Fibroblast of mammary gland (primary cell): ENCODE measurements around the gene SPATA2.

Experiments
- DNase-seq: peaks from one replicate; pipeline ENCODE4 v3.0.0-alpha.2; 2010; ENCODE audit warnings: low read depth
- H3K4me3 ChIP-seq: 2 replicates; pipeline ENCODE4 v1.5.1; 2011; ENCODE audit warnings: low read depth, mild to moderate bottlenecking, low read length, moderate library complexity; ENCODE audit not compliant: control insufficient read depth
- CTCF ChIP-seq: conservative IDR thresholded peaks from 2 replicates; pipeline ENCODE4 v1.5.1; 2011; ENCODE audit warnings: low read depth, low read length, inconsistent platforms; ENCODE audit not compliant: control insufficient read depth, insufficient read depth

The SPATA2 gene

GRCh38 chr20:49872056-49872455, 43.3 kb downstream of the SPATA2 start:
- DNase-seq: no peak
- no peak overlapping the region for H3K4me3 ChIP-seq
- no peak for TF ChIP-seq CTCF

- DNase-seq: no peak
- no peak for TF ChIP-seq CTCF
- H3K4me3 ChIP-seq: no peak overlapping the region
Measured at GRCh38 chr20:49871391-49871948, 43.9 kb downstream of the SPATA2 start.

GRCh38 chr20:49870261-49870660, 45.1 kb downstream of the SPATA2 start:
- no peak for TF ChIP-seq CTCF
- no peak overlapping the region for H3K4me3 ChIP-seq
- no peak for DNase-seq

- TF ChIP-seq CTCF: no peak
- DNase-seq: no peak
- no peak overlapping the region for H3K4me3 ChIP-seq
Measured at GRCh38 chr20:49868964-49869363, 46.4 kb downstream of the SPATA2 start.

GRCh38 chr20:49868538-49868937, 46.8 kb downstream of the SPATA2 start:
- no peak for TF ChIP-seq CTCF
- no peak overlapping the region for H3K4me3 ChIP-seq
- no peak for DNase-seq

- DNase-seq: no peak
- no peak for TF ChIP-seq CTCF
- no peak overlapping the region for H3K4me3 ChIP-seq
Measured at GRCh38 chr20:49867453-49868215, 47.7 kb downstream of the SPATA2 start.
